HG03097 (cell line): ENCODE measurements around the gene COX6A1.
"Not testable (repeated sequence)": the region's sequence is repeated elsewhere in the genome, so short reads cannot be mapped to it uniquely, and the experiment has no call there.

Experiments used
- ATAC-seq: cut with Tn5 transposase; IDR thresholded peaks from one replicate; pipeline ENCODE4 v1.9.1; 2021; ENCODE audit not compliant: unreplicated experiment, low FRiP score

COX6A1 gene

GRCh38 chr12:120466560-120467315, 28.8 kb downstream of the COX6A1 start:
- ATAC-seq: no peak

DNA sequence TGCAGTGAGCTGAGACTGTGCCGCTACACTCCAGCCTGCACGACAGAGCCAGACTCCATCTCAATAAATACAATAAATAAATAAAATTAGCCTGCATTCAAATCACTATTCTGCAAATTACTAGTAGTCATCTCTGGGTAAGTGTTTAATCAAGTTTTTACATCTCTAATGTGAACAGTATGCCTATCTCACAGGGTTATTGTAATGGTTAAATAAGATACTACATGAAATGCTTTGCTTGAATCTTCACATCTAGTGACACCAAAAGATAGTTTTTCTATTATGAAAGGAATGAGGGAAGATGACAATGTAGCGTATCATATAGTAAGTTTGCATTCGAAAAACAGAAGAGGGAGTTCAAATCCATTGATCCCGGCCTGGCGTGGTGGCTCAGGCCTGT, 29.5 kb downstream of the COX6A1 start:
- no peak for ATAC-seq

DNA sequence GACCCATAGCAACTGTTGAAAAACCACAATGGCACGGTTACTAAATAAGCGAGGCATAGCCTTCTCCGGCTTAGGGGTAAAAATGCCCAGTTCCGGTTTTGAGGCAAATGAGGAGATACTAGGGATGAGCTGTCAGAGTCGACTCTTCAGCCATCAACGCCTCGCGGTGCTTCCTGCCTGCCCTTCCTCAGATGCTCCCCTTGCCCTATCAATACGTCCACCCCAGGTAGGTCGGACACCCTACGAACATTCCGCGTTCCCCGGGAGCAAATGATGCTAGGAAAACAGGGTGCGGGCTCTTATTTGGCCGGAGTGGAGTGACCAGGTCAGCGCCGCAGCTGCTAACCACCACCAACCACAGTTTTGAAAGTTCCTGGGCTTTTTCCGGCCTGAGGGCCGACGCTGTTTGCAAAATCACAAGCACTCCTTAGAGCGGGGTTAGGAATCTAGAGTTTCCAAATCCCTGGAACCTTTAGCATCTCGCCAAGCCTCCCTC, 30.5 kb downstream of the COX6A1 start:
- no peak for ATAC-seq

DNA sequence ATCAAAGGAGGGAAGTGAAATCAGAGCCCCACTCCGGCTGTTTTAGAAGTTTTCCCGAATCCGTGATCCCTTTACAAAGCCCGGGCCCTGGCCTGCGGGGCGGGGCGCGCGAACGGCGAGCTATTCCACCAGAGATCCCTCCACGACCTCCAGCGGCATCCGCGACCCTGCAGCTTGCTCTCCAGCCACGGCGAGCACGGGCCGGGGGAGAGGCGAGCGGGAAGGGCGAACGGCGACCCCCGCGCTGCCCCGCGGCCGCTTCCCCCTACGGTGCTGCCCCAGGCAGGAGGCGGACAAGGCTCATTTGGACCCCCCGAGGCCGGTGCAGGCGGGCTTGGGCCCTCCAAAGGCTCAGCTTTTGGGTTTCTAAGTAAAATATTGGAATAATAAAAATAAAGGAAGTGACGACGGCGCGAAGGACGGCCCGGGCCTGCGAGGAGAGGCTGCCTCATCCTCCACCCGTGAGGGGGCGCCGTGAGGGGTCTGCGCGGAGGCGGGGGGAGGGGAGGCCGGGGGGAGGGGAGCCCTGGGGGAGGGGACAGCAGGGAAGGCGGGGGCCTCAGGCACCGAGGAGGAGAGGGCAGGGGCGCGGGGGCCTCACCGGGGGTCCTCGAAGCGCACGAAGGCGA, 31.0 kb downstream of the COX6A1 start:
- ATAC-seq: peak; percentile 27

DNA sequence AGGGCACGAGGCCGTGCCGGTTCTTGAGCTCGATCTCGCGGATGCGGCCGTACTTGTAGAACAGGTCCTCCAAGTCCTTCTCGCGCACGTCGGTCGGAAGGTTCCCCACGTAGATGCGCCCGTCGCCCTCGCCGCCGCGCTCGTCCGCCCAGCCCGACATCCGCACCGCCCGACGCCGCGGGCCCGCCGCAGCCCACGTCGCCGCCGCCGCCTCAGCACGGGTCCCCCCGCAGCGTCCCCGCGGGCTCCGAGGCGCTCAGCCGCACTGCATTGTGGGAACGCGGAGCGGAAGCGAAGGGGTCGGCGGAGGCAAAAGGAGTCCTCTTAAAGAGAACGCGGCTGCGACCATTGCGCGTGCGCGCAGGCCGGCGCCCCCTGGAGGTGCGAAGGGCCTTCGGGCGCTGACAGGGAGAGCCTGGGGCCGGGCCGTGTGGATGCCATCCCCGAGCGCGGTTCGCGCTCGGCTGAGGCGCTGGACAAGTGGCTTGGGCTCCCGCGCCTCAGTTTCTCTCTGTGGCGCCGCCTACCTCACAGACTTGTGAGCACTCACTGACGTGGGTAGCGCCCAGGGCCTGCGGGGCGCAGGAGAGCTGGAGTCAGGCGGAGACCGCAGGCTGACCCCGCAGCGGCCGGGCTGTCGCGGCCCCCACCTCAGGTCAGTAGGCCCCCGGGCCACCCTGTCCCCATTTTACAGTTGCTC, 31.7 kb downstream of the COX6A1 start, which contains the start of gene SRSF9:
Gene SRSF9, minus strand, starts transcription at position 299 of the 700 bp plus-strand sequence. Its CDS starts 139 bp downstream, at position 160.
- peak; percentile 91 for ATAC-seq

DNA sequence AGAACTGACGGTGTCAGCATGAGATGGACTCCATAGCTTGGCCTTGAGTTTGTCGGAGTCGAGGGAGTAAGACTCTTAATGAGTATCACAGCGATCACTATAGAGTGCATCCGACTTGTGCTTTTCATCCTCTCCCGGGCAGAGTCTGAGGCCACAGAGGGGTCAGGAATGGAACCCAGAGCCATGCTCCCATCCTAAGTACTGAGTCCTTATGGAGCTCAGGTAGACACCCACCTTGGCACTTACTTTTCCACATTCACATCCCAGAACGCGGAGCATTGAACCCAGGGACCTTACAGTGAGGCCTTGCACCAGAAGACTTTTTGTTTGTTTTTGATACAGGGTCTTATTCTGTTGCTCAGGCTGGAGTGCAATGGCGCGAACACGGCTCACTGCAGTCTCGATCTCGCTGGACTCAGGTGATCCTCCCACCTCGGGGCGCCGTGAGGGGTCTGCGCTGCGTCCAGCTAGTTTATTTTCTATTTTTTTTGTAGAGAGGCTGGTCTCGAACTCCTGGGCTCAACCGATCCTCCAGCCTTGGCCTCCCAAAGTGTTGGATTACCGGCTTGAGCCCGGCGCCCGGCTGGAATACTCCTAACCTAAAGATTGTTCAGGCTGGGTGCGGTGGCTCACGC, 32.4 kb downstream of the COX6A1 start:
- ATAC-seq: no peak

DNA sequence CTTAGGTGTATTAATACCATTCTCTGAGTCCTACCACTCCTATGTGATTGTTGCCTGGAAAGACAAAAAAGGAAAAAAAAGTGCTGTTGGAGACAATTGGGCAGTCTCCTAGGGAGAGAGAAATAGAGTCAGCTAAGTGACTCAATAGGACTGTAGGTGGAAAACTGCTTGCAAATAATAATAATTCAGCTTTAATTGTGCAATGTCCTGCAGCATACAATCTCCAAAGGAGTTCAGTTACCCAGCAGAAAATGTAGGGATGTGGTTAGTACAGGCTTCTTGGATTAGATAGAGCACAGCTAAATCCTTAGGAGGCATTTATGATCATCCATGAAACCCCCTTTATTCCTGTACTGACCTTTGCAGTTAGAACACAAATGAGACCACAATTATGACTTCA, 34.6 kb downstream of the COX6A1 start:
- ATAC-seq: no peak

GRCh38 chr12:120473807-120474615, 36.1 kb downstream of the COX6A1 start:
- no peak for ATAC-seq

DNA sequence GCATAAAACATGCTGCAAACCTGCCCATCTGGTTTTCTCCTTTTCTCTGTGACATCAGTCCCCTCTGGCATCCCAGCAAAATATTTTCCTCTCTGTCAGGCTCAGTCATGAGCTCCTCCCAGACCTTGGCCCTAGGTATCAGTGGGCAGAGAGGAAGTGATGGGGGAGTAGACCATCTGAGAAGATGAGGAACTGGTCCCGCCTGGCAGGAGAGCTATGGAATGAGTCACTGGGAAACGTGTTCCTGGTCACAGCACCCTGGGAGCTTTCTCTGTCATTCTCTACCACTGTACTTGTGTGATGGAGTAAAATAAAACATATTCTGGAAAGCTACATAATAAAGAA, 36.7 kb downstream of the COX6A1 start:
- no peak for ATAC-seq

DNA sequence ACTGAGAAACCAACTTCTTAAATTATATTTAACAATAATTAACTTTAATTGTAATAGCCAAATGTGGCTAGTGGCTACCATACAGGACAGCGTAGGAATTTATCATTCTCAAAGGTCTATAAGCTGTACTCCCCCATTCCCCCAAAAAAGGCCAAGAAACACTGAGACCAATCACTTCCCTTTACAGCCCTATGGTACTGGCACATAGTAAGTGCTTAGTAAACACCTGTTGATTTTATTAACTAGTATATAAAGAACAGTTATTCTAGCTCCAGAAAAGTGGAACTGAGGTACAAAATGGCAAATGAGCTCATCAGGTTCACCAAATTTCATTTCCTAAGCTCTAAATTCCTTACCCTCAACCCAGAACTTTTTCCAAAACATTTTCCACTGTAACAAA, 37.7 kb downstream of the COX6A1 start:
- ATAC-seq: no peak

DNA sequence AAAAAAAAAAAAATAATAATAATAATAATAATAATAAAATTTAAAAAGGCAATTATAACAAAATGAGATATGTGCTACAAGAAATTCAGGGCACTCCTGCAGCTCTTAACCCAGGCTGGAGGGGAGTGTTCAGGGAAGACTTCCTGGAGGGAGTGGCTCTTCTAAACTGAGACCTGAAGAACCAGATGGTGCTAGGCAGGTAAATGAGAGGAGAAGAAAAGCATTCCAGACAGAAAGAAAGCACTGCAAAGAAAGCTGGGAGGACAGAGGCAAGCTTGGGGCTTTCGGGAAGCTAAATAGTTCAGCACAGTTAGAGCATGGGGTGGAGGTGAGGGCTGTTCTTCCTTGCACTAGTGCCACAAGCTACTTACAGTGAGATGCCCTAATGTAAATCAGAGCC, 41.5 kb downstream of the COX6A1 start:
- ATAC-seq: no peak

DNA sequence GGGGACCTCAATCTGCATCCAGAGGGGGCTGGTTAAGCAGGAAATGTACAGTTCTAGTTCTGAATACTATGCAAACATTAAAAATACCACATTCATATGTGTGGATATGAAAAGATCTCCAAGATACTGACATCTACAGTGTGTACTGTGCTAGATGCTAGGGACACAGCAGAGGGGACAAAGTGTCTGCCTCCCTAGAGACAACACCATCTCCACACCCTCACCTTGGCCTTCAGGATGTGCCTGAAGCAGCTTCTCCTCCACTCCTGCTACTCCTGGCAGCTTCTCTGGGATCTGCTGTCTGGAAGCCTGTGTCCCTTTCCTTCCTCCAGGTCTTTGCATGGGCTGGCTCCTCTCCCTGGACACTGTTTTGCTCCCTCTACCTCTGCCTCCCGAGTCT, 42.3 kb downstream of the COX6A1 start:
- ATAC-seq: no peak

DNA sequence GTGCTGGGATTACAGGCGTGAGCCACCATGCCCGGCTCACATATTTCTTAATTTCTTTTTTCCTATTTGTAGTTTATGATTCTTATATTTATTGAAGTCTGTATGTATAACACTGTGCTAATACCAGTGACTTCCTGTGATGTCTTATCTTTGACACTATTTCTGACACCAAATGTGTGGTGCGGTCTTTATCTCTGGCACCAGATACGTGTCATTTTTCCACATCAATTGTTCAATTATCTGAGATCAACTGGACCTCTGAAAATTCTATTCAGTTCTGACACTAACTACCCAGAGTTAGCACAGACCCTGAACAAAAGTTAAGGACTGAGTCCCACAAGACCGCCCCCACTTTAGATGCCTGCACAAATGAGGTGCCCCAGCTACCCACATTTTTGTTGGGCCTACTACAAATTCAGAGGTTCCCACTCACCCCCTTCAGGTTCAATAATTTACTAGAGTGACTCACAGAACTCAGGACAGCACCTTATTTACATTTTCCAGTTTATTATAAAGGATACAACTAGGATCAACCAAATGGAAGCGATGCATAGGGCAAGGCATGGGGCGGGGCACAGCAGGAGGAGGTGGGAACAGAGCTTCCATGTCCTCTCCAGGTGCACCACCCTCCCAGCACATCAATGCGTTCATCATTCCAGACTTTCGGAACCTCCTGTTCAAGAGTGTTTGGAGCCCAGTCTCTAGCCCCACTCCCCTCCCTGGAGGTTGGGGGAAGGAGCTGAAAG, 43.3 kb downstream of the COX6A1 start:
- no peak for ATAC-seq

- no peak for ATAC-seq
Observed at GRCh38 chr12:120483621-120484020, 45.7 kb downstream of the COX6A1 start.

GRCh38 chr12:120485961-120486881, 48.3 kb downstream of the COX6A1 start:
- no peak for ATAC-seq

DNA sequence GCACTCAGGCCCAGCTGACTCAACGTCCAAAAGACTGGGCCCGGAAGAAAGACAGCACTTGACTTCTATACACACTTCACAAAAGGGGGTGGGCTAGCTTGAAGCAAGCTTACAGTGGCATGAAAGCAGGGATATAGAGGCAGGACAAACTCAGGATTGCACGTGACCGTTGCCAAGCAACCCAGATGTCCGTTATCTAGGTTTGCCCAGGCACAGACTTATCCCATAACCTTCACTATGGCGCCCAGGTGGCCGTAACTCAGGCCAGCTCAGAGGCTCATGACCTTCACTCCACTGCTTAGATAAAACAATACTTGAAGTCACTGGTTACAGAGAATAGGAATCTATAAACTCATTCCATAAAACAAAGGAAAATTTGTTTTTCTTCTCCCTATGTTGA, 49.6 kb downstream of the COX6A1 start:
- not testable (repeated sequence) for ATAC-seq

DNA sequence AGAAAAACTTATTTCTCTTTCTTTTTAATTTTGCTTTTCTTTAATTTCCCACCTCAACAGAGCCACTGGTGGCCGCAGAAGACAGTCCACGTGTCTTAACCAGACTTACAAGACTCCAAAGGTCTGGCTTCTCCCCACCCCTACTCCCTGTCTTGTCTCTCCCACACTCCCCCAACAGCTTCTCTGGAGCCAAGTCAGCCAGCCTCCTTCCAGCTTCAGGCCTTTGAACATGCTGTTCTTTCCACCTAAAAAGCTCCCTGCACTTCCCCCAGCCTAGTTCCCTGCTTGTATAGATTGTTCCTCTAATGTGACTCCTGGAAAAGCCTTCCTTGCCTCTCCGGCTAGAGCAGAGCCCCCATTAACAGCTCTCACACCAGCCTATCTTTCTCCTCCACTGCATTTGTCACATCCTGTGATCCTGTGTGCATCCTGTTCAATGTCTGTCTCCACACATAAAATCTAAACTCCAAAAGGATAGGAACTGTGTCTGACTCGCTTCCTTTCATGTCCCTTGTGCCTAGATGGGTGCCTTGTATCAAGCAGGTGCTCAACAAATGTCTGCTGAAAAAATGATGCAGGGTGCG, 50.2 kb downstream of the COX6A1 start:
- ATAC-seq: no peak

DNA sequence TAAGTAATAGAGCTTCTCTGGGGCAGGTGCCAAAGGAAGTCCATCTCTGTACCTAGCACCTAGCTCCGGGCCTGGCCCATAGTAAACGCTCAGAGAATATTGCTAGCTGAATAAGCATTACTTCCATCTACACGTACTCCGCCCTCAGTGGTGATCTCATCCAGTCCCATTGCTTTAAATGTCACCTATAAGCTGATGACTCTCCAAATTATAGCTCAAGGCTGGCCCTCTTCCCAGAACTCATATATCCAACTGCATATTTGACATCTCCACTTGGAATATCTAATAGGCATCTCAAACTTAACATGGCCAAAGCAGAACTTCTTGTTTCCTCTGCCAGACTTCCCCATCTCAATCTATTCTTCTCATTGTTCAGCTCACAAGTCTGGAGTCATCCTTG, 51.1 kb downstream of the COX6A1 start:
- ATAC-seq: no peak
